ENCODE data around the gene CD247. TPM values are rescaled to one million over a fixed set of nuclear protein-coding genes. Genes with fewer than 3 reads are reported as not detected.

The CD247 gene
- total and polyA plus RNA-seq, 2 of the 13 experiments (the other 11 are each of a cell fraction or from before 2014, with no cell fraction given), result 0.20 TPM; not detected in 1

DNA sequence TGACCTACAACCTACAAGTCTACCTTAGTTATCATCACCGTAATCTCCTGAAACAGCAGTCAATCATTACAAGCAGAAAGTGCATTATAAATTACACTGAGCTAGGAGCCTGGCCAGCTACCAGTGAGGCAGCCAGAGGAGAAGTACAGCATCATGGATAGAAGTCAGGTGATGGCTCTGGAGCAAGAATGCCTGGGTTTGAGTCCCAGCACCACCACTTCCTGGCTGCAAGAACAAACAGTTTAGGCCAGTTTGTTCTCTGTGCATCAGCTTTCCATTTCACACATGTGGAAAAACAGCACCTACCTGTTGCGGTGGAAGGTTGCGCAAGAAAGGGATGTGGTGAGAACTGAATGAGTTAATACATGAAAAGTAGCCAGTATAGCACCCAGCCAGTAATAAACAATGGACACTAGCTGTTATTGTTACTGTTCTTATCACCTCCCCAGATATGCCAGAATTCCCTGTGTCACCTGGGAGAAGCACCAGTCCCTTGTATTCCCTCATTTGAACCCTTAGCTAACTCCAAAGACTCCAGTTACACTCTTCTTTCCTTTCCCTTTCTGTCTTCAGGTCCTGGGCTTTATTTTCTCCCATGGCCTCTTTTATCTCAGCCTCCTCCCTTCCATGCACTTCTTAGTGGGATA lies 26.2 kb upstream of the CD247 start:
- Histone ChIP-seq H3K4me3 (replicated peaks in 1 of 3; ENCODE audit: insufficient read depth in 1 of 3, low read depth in 2 of 3, low read length in 3 of 3) (no peak overlapping the region), H3K4me2 (ENCODE audit: low read depth, low read length) (no peak overlapping the region), H3K9me3 (ENCODE audit: low read length) (no peaks in the 10 kb centered on the region), H3K79me2 (ENCODE audit: insufficient read depth, low read length) (no peaks in the 10 kb centered on the region), H3K4me1 (ENCODE audit: insufficient read depth, low read length) (peaks cover 17% of the 10 kb centered on the region), H3K9ac (ENCODE audit: insufficient read depth, low read depth, low read length) (no peak overlapping the region), H4K20me1 (ENCODE audit: insufficient read depth, low read length) (no peaks in the 10 kb centered on the region), H2AFZ (ENCODE audit: low read length) (no peak overlapping the region), H3K27ac (ENCODE audit: extremely low read length, insufficient read depth, low read length) (no peak overlapping the region), H3K27me3 (ENCODE audit: control insufficient read depth in 1 of 2, insufficient read depth in 2 of 2, low read length in 2 of 2) (no peaks in the 10 kb centered on the region), H3K36me3 (replicated peaks in 1 of 2; ENCODE audit: control insufficient read depth in 1 of 2, insufficient read depth in 2 of 2, low read length in 2 of 2) (0 out of 5 replicates have a peak, but pooled peaks cover 2 to 4% of the 10 kb centered on the region in 2 experiments)
- POLR2A ChIA-PET, result interaction anchor here (2.1 kb wide), 1 partner anchor 9 kb away, joined by 6 read pairs; the partner anchor contains the start of gene CREG1
- in situ Hi-C loops (cut with HindIII; ENCODE audit: extremely low pct_ligation_motif_present, low pct_unique_long_range_greater_than_20kb) (loop anchor here (25.0 kb wide), 1 partner anchor 282 kb away; no protein-coding TSS in a partner anchor), intact Hi-C loops (cut with micrococcal nuclease; ENCODE audit: unreplicated experiment) (no loop called here)
- no peak for DNase-seq (ENCODE audit: low spot score)
- no peak for ATAC-seq
- WGBS (ENCODE audit: low lambda C conversion rate), result 98% methylated on average over 3 of the region's 3 CpGs
- CTCF ChIA-PET (ENCODE audit: low intra/inter-chr PET ratio, low total read pairs), result no interaction called here
- BruUV-seq (replicated peaks), result no TSS peak
- peak; percentile 88 for TF ChIP-seq CEBPB (IDR thresholded peaks at IDR 0.05; ENCODE audit: borderline replicate concordance, low read depth, low read length)
- TF ChIP-seq, protein P1, sequence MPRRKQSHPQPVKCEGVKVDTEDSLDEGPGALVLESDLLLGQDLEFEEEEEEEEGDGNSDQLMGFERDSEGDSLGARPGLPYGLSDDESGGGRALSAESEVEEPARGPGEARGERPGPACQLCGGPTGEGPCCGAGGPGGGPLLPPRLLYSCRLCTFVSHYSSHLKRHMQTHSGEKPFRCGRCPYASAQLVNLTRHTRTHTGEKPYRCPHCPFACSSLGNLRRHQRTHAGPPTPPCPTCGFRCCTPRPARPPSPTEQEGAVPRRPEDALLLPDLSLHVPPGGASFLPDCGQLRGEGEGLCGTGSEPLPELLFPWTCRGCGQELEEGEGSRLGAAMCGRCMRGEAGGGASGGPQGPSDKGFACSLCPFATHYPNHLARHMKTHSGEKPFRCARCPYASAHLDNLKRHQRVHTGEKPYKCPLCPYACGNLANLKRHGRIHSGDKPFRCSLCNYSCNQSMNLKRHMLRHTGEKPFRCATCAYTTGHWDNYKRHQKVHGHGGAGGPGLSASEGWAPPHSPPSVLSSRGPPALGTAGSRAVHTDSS (CRISPR knock-in tag; conservative IDR thresholded peaks at IDR 0.05), result no peak
- no peak for TF ChIP-seq RFX1 (IDR thresholded peaks at IDR 0.05)
- no peak for TF ChIP-seq ATM (IDR thresholded peaks at IDR 0.05; ENCODE audit: borderline replicate concordance)
- 0 out of 2 replicates have a peak, but pooled peaks have one; percentile 26 for TF ChIP-seq ZNF652 (CRISPR knock-in tag; IDR thresholded peaks at IDR 0.05; ENCODE audit: borderline replicate concordance, low read depth)
- TF ChIP-seq CEBPG (CRISPR knock-in tag; IDR thresholded peaks at IDR 0.05), result peak; percentile 58
- TF ChIP-seq KDM1A (CRISPR knock-in tag; IDR thresholded peaks at IDR 0.05), result no peak
- FAIRE-seq, result no peak
